Activated T-helper 2 cell treated with anti-CD3 and anti-CD28 coated beads, Interferon-gamma antibody, Interleukin-2, Interleukin-4, amounts not matched to agents 10 μg/mL and 5 μg/mL and 100 μg/mL, durations not matched to agents 14 hours and 24 hours and 36 hours (primary cell): Measurements from ENCODE around the gene ZFHX2. TPM values are rescaled to one million over a fixed set of nuclear protein-coding genes. Genes with fewer than 3 reads are reported as not detected.
"Not testable (repeated sequence)": the region's sequence is repeated elsewhere in the genome, so short reads cannot be mapped to it uniquely, and the experiment has no call there.

ENCODE experiments used
- DNase-seq: peaks from one replicate; pipeline ENCODE4 v3.0.0; 2021; ENCODE audit warnings: low spot score
- H3K27ac Mint-ChIP-seq: one replicate; pipeline ENCODE4 v1.8.0; 2021; ENCODE audit warnings: mixed read lengths
- H3K27me3 Mint-ChIP-seq: one replicate; pipeline ENCODE4 v1.8.0; 2021; ENCODE audit warnings: low read depth, mixed read lengths
- H3K36me3 Mint-ChIP-seq: one replicate; pipeline ENCODE4 v1.8.0; 2021; ENCODE audit warnings: low read depth, mixed read lengths
- H3K4me1 Mint-ChIP-seq: one replicate; pipeline ENCODE4 v1.8.0; 2021; ENCODE audit warnings: low read depth, mixed read lengths
- H3K4me3 Mint-ChIP-seq: one replicate; pipeline ENCODE4 v1.8.0; 2021; ENCODE audit warnings: low read depth, mild to moderate bottlenecking, moderate library complexity, mixed read lengths
- H3K9me3 Mint-ChIP-seq: one replicate; pipeline ENCODE4 v1.8.0; 2021; ENCODE audit warnings: mixed read lengths
- intact Hi-C: fragments of 100-400 bp; cut with micrococcal nuclease; formaldehyde crosslinking; loops from one replicate; pipeline ENCODE4 v1.15.1; 2023
- total RNA-seq: library from RNA; stranded (reverse); gene quantifications from 2 replicates; pipeline ENCODE4 v1.2.3, GENCODE V29; 2022

The ZFHX2 gene
- 2.0 and 2.5 TPM in 2 replicates for total RNA-seq

GRCh38 chr14:23551266-23552028 lies at the start of gene ZFHX2:
Gene ZFHX2 (minus strand): TSS chr14:23551765. CDS start chr14:23535325, 16,440 bp downstream.
- Mint-ChIP-seq H3K4me1 (peaks cover 10% of the 10 kb centered on the region), H3K27ac (peak within 1 kb of the TSS; percentile 88), H3K27me3 (no peaks in the 10 kb centered on the region), H3K9me3 (no peaks in the 10 kb centered on the region), H3K4me3 (no peak within 1 kb of the TSS), H3K36me3 (no peaks in the 10 kb centered on the region)
- DNase-seq, result peak; percentile 68
- intact Hi-C loops, result loop anchor here (1.0 kb wide), 1 partner anchor 12 kb away; no protein-coding TSS in a partner anchor

GRCh38 chr14:23600806-23601205 lies 49.2 kb upstream of the ZFHX2 start:
- peaks cover 7% of the 10 kb centered on the region for H3K4me1 Mint-ChIP-seq

GRCh38 chr14:23600322-23600707 lies 48.8 kb upstream of the ZFHX2 start:
- H3K36me3 Mint-ChIP-seq, result no peaks in the 10 kb centered on the region
- intact Hi-C loops, result no loop called here
- no peaks in the 10 kb centered on the region for H3K27me3 Mint-ChIP-seq
- no peak overlapping the region for H3K4me3 Mint-ChIP-seq
- peaks cover 3% of the 10 kb centered on the region for H3K4me1 Mint-ChIP-seq
- peaks cover 3% of the 10 kb centered on the region for H3K9me3 Mint-ChIP-seq
- no peak for DNase-seq
- no peak overlapping the region for H3K27ac Mint-ChIP-seq

More at GRCh38 chr14:23600806-23601205, 49.2 kb upstream of the ZFHX2 start:
- Mint-ChIP-seq H3K27ac (no peak overlapping the region), H3K4me3 (no peak overlapping the region), H3K9me3 (peaks cover 3% of the 10 kb centered on the region), H3K36me3 (no peaks in the 10 kb centered on the region), H3K27me3 (no peaks in the 10 kb centered on the region)
- DNase-seq, result no peak
- intact Hi-C loops, result no loop called here

- H3K4me3 Mint-ChIP-seq, H3K36me3 Mint-ChIP-seq, H3K9me3 Mint-ChIP-seq, intact Hi-C loops, H3K27ac Mint-ChIP-seq, H3K4me1 Mint-ChIP-seq, H3K27me3 Mint-ChIP-seq, DNase-seq: not testable (repeated sequence)
Measured at GRCh38 chr14:23594191-23594590, 42.6 kb upstream of the ZFHX2 start.

GRCh38 chr14:23590198-23590597 lies 38.6 kb upstream of the ZFHX2 start:
- Mint-ChIP-seq H3K4me1 (no peaks in the 10 kb centered on the region), H3K27me3 (peaks cover 15% of the 10 kb centered on the region), H3K4me3 (no peak overlapping the region), H3K27ac (no peak overlapping the region), H3K36me3 (no peaks in the 10 kb centered on the region), H3K9me3 (no peaks in the 10 kb centered on the region)
- DNase-seq, result no peak
- intact Hi-C loops, result no loop called here

GRCh38 chr14:23589606-23590005 lies 38.0 kb upstream of the ZFHX2 start:
- Mint-ChIP-seq H3K9me3 (no peaks in the 10 kb centered on the region), H3K4me3 (no peak overlapping the region), H3K27ac (no peak overlapping the region), H3K36me3 (no peaks in the 10 kb centered on the region), H3K4me1 (no peaks in the 10 kb centered on the region), H3K27me3 (peaks cover 15% of the 10 kb centered on the region)
- intact Hi-C loops, result loop anchor here (1.0 to 5.0 kb wide), 5 partner anchors 43 to 340 kb away; no protein-coding TSS in a partner anchor
- DNase-seq, result no peak

- H3K4me1 Mint-ChIP-seq, result no peaks in the 10 kb centered on the region
- intact Hi-C loops, result loop anchor here (1.0 to 5.0 kb wide), 5 partner anchors 43 to 340 kb away; no protein-coding TSS in a partner anchor
- H3K4me3 Mint-ChIP-seq, result no peak overlapping the region
- H3K36me3 Mint-ChIP-seq, result no peaks in the 10 kb centered on the region
- peak; percentile 64 for DNase-seq
- H3K27me3 Mint-ChIP-seq, result peaks cover 15% of the 10 kb centered on the region
- H3K27ac Mint-ChIP-seq, result no peak overlapping the region
- no peaks in the 10 kb centered on the region for H3K9me3 Mint-ChIP-seq
Measured at GRCh38 chr14:23588884-23589598, 37.5 kb upstream of the ZFHX2 start.

GRCh38 chr14:23584527-23585203 lies 33.1 kb upstream of the ZFHX2 start:
- not testable (repeated sequence) for H3K36me3 Mint-ChIP-seq, H3K4me1 Mint-ChIP-seq, DNase-seq, H3K9me3 Mint-ChIP-seq, H3K4me3 Mint-ChIP-seq, H3K27ac Mint-ChIP-seq
- H3K27me3 Mint-ChIP-seq, result peaks cover 14% of the 10 kb centered on the region
- intact Hi-C loops, result loop anchor here (5.0 kb wide), 2 partner anchors 143 to 328 kb away; no protein-coding TSS in a partner anchor

- H3K27me3 Mint-ChIP-seq, result peaks cover 19% of the 10 kb centered on the region
- H3K9me3 Mint-ChIP-seq, H3K27ac Mint-ChIP-seq, DNase-seq, intact Hi-C loops, H3K4me3 Mint-ChIP-seq, H3K36me3 Mint-ChIP-seq, H3K4me1 Mint-ChIP-seq: not testable (repeated sequence)
Measured at GRCh38 chr14:23583761-23584526, 32.4 kb upstream of the ZFHX2 start.

GRCh38 chr14:23582906-23583760 lies 31.6 kb upstream of the ZFHX2 start:
- H3K9me3 Mint-ChIP-seq, result no peaks in the 10 kb centered on the region

GRCh38 chr14:23580948-23581281 lies 29.4 kb upstream of the ZFHX2 start:
- DNase-seq, result no peak
- H3K27me3 Mint-ChIP-seq, result peaks cover 29% of the 10 kb centered on the region
- intact Hi-C loops, result no loop called here
- H3K4me3 Mint-ChIP-seq, result no peak overlapping the region
- H3K27ac Mint-ChIP-seq, result no peak overlapping the region
- H3K4me1 Mint-ChIP-seq, result peaks cover 7% of the 10 kb centered on the region
- H3K9me3 Mint-ChIP-seq, result no peaks in the 10 kb centered on the region
- peaks cover 4% of the 10 kb centered on the region for H3K36me3 Mint-ChIP-seq

More at GRCh38 chr14:23582906-23583760, 31.6 kb upstream of the ZFHX2 start:
- no peak overlapping the region for H3K4me3 Mint-ChIP-seq
- no peaks in the 10 kb centered on the region for H3K36me3 Mint-ChIP-seq
- intact Hi-C loops, result no loop called here
- no peak overlapping the region for H3K27ac Mint-ChIP-seq
- H3K27me3 Mint-ChIP-seq, result peaks cover 27% of the 10 kb centered on the region
- DNase-seq, result no peak
- H3K4me1 Mint-ChIP-seq, result no peaks in the 10 kb centered on the region
